HepG2 (cell line): ENCODE measurements around the gene TECTB. TPM values are rescaled to one million over a fixed set of nuclear protein-coding genes. Genes with fewer than 3 reads are reported as not detected.

Source experiments
- CERS6 ChIP-seq: sonication (generic); formaldehyde crosslinking; IDR thresholded peaks from 2 replicates; pipeline ENCODE4 v1.5.0; 2020; ENCODE audit warnings: missing genetic modification reagents
- GPN1 ChIP-seq: sonication (generic); formaldehyde crosslinking; IDR thresholded peaks from 2 replicates; pipeline ENCODE4 v1.5.1; 2020; ENCODE audit warnings: missing genetic modification reagents, borderline replicate concordance
- IRF2 ChIP-seq: IDR thresholded peaks from 2 replicates; pipeline ENCODE4 v1.6.1; 2018; ENCODE audit warnings: missing genetic modification reagents, missing compliant biosample characterization
- IRX3 ChIP-seq: sonication (generic); formaldehyde crosslinking; IDR thresholded peaks from 2 replicates; pipeline ENCODE4 v1.8.1; 2023; ENCODE audit warnings: mild to moderate bottlenecking, low read depth, missing genetic modification reagents, borderline replicate concordance
- ISL2 ChIP-seq: sonication (generic); formaldehyde crosslinking; IDR thresholded peaks from 2 replicates; pipeline ENCODE4 v1.5.0; 2020; ENCODE audit warnings: missing genetic modification reagents
- KLF11 ChIP-seq: IDR thresholded peaks from 2 replicates; pipeline ENCODE4 v1.6.1; 2016; ENCODE audit warnings: missing compliant biosample characterization
- MIXL1 ChIP-seq: IDR thresholded peaks from 2 replicates; pipeline ENCODE4 v1.6.1; 2016
- MTF1 ChIP-seq: sonication (generic); formaldehyde crosslinking; IDR thresholded peaks from 2 replicates; pipeline ENCODE4 v1.5.0; 2020; ENCODE audit warnings: missing genetic modification reagents
- SP140L ChIP-seq: sonication (generic); formaldehyde crosslinking; IDR thresholded peaks from 2 replicates; pipeline ENCODE4 v1.4.0; 2020; ENCODE audit warnings: missing genetic modification reagents, borderline replicate concordance
- TBP ChIP-seq: sonication (generic); formaldehyde crosslinking; IDR thresholded peaks from 2 replicates; pipeline ENCODE4 v1.5.0; 2020; ENCODE audit warnings: missing genetic modification reagents
- THRA ChIP-seq: sonication (generic); formaldehyde crosslinking; IDR thresholded peaks from 2 replicates; pipeline ENCODE4 v1.4.0; 2020; ENCODE audit warnings: missing genetic modification reagents, borderline replicate concordance
- ZBTB10 ChIP-seq: sonication (generic); formaldehyde crosslinking; IDR thresholded peaks from 2 replicates; pipeline ENCODE4 v1.4.0; 2020; ENCODE audit warnings: missing genetic modification reagents, borderline replicate concordance
- ZBTB7A ChIP-seq: sonication (generic); formaldehyde crosslinking; IDR thresholded peaks from 2 replicates; pipeline ENCODE4 v1.8.0; 2022; ENCODE audit warnings: mild to moderate bottlenecking, missing genetic modification reagents
- ZEB1 ChIP-seq: IDR thresholded peaks from 2 replicates; pipeline ENCODE4 v1.6.1; 2012; ENCODE audit warnings: mild to moderate bottlenecking, low read depth, inconsistent platforms; ENCODE audit not compliant: insufficient replicate concordance
- ZKSCAN5 ChIP-seq: sonication (generic); formaldehyde crosslinking; IDR thresholded peaks from 2 replicates; pipeline ENCODE4 v1.5.1; 2020; ENCODE audit warnings: mild to moderate bottlenecking, missing genetic modification reagents
- ZNF382 ChIP-seq: sonication (generic); formaldehyde crosslinking; IDR thresholded peaks from 2 replicates; pipeline ENCODE4 v1.5.0; 2020; ENCODE audit warnings: missing genetic modification reagents, mild to moderate bottlenecking, borderline replicate concordance
- polyA plus RNA-seq, 8 experiments: library from polyadenylated mRNA; depleted of rRNA in 3 of 8; stranded (reverse) in 7 of 8; unstranded in 1 of 8; fragments of >200 nt; fragmentation: Illumina TruSeq in 4 of 8; extraction: Trizol in 4 of 8; gene quantifications; 2 replicates each; pipeline versions ENCODE4 v1.2.1 to v1.2.3, GENCODE V29; 2011 to 2016; ENCODE audit warnings: low read depth in 4 of 8, missing spikeins in 1 of 8, mixed read lengths in 1 of 8; ENCODE audit not compliant: insufficient read depth in 1 of 8
- total RNA-seq, 5 experiments: library from RNA; depleted of rRNA; stranded (reverse); fragments of >200 nt; fragmentation: Illumina TruSeq; extraction: Trizol; gene quantifications; 2 replicates each; pipeline ENCODE4 v1.2.3, GENCODE V29; 2016; ENCODE audit warnings: low read depth in 1 of 5
- TF ChIP-seq, protein P1 (sequence below): sonication (generic); formaldehyde crosslinking; IDR thresholded peaks from 2 replicates; pipeline ENCODE4 v1.4.0; 2020; ENCODE audit warnings: mild to moderate bottlenecking, missing genetic modification reagents

TECTB gene
- total and polyA plus RNA-seq, 2 of the 13 experiments (the other 11 are each of a cell fraction or from before 2014, with no cell fraction given): 0.78 to 1.8 TPM

GRCh38 chr10:112261281-112261822, 21.8 kb upstream of the TECTB start (continued):
- peak; percentile 82; the same call in 1 of the 2 replicates for TF ChIP-seq ZBTB10 (CRISPR knock-in tag)
- peak; percentile 76 for TF ChIP-seq KLF11 (CRISPR knock-in tag)
- no peak; the same call in 1 of the 2 replicates for TF ChIP-seq IRX3 (CRISPR knock-in tag)
- TF ChIP-seq ZBTB7A (CRISPR knock-in tag): peak; percentile 57; the same call in 1 of the 2 replicates
- TF ChIP-seq THRA (CRISPR knock-in tag): peak; percentile 97
- no peak for TF ChIP-seq ZKSCAN5 (CRISPR knock-in tag)
- TF ChIP-seq ISL2 (CRISPR knock-in tag): peak; percentile 100
- no peak for TF ChIP-seq CERS6 (CRISPR knock-in tag)
- TF ChIP-seq MIXL1 (CRISPR knock-in tag): peak; percentile 100
- TF ChIP-seq MTF1 (CRISPR knock-in tag): no peak; the same call in 1 of the 2 replicates
- TF ChIP-seq ZNF382: no peak
- TF ChIP-seq TBP: no peak
- TF ChIP-seq ZEB1: peak; percentile 39
- TF ChIP-seq SP140L: peak; percentile 96; the same call in 1 of the 2 replicates
- TF ChIP-seq IRF2 (CRISPR knock-in tag): peak; percentile 98
- no peak for TF ChIP-seq GPN1 (CRISPR knock-in tag)
- TF ChIP-seq, protein P1, sequence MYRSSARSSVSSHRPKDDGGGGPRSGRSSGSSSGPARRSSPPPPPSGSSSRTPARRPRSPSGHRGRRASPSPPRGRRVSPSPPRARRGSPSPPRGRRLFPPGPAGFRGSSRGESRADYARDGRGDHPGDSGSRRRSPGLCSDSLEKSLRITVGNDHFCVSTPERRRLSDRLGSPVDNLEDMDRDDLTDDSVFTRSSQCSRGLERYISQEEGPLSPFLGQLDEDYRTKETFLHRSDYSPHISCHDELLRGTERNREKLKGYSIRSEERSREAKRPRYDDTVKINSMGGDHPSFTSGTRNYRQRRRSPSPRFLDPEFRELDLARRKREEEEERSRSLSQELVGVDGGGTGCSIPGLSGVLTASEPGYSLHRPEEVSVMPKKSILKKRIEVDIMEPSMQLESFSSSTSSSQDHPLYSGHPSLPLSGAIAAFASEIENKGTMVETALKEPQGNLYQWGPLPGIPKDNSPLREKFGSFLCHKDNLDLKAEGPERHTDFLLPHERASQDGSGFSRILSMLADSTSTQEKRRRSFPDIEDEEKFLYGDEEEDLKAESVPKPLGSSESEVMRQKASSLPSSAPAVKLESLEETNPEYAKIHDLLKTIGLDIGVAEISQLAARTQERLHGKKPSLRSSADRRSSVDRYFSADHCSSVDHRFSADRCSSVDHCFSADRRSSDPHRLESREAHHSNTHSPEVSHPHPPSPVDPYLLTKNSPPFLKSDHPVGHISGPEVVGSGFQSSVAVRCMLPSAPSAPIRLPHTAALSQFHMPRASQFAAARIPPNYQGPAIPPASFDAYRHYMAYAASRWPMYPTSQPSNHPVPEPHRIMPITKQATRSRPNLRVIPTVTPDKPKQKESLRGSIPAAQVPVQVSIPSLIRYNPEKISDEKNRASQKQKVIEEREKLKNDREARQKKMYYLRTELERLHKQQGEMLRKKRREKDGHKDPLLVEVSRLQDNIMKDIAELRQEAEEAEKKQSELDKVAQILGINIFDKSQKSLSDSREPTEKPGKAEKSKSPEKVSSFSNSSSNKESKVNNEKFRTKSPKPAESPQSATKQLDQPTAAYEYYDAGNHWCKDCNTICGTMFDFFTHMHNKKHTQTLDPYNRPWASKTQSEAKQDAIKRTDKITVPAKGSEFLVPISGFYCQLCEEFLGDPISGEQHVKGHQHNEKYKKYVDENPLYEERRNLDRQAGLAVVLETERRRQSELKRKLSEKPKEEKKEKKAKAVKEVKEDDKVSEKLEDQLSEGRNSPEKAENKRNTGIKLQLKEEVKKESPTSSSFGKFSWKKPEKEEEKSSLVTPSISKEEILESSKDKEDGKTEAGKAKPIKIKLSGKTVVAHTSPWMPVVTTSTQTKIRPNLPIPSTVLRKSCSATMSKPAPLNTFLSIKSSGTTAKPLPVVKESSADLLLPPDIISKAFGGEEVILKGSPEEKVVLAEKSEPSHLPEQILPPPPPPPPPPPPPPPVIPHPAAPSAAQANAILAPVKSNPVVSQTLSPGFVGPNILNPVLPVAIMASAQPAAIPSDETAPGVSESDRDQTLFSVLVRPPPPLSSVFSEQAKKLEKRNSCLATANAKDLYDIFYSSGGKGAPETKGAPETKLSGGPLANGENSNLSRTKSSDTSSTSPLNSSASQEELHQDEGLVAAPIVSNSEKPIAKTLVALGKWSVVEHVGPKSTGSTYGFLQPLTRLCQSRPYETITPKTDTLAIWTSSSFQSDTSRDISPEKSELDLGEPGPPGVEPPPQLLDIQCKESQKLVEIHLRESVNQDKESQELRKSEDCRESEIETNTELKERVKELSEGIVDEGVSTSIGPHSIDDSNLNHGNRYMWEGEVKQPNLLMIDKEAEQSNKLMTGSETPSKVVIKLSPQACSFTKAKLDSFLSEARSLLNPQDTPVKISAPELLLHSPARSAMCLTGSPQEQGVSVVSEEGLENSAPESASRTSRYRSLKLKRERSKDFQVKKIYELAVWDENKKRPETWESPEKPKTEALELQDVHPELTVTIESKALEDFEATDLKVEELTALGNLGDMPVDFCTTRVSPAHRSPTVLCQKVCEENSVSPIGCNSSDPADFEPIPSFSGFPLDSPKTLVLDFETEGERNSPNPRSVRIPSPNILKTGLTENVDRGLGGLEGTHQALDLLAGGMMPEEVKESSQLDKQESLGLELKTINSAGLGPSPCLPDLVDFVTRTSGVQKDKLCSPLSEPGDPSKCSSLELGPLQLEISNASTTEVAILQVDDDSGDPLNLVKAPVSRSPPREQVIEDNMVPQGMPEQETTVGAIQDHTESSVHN (CRISPR knock-in tag): peak; percentile 91; the same call in 1 of the 2 replicates
